HG02885 (cell line): ENCODE measurements around the gene MMEL1.
"Not testable (repeated sequence)": the region's sequence is repeated elsewhere in the genome, so short reads cannot be mapped to it uniquely, and the experiment has no call there.

Experiments used
- ATAC-seq: cut with Tn5 transposase; IDR thresholded peaks from one replicate; pipeline ENCODE4 v1.9.1; 2021; ENCODE audit warnings: mild to moderate bottlenecking; ENCODE audit not compliant: unreplicated experiment, poor library complexity

MMEL1 gene

GRCh38 chr1:2549367-2550029 is 83.3 kb downstream of the MMEL1 start:
- not testable (repeated sequence) for ATAC-seq

GRCh38 chr1:2548068-2548589 is 84.7 kb downstream of the MMEL1 start:
- ATAC-seq, result peak; percentile 26

GRCh38 chr1:2547210-2548067 is 85.4 kb downstream of the MMEL1 start:
- ATAC-seq, result no peak

GRCh38 chr1:2546515-2547209 is 86.2 kb downstream of the MMEL1 start:
- peak; percentile 27 for ATAC-seq

DNA sequence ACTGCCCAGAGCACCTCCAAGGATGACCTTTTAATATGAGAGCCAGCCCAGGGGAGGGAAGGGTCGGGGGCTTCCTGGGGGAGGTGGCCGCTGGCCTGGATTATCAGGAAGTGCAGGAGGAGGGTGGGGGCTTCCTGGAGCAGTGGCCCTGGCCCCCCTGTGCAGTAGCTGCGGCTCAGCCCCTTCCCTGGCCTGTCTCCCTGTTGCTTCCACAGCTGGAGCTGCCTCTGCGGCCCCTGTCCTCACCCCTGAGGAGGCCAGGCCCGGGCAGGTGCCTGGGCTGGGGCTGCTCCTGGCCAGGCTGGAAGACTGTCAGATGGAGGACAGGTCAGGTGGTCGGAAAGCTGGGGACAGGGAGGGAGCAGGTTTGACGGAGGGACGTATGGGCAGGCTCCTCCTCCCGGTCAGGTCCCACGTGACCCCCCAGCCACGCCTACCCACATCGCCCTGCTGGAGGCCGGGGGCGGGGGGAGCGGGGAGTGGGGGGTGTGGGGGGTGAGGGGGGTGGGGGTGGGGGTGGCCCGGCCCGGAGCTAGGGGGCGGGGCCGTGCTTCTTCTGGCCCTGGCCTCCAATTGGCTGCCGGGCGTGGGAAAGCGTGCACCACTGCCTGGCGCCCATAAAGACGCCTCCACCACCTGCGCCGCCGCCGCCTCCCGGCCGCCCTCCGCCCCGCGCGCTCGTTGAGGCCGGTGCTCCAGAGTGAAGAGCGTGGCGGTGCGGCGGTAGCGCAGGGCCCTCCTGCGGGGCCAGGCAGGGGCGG is 86.9 kb downstream of the MMEL1 start:
- peak; percentile 48 for ATAC-seq

DNA sequence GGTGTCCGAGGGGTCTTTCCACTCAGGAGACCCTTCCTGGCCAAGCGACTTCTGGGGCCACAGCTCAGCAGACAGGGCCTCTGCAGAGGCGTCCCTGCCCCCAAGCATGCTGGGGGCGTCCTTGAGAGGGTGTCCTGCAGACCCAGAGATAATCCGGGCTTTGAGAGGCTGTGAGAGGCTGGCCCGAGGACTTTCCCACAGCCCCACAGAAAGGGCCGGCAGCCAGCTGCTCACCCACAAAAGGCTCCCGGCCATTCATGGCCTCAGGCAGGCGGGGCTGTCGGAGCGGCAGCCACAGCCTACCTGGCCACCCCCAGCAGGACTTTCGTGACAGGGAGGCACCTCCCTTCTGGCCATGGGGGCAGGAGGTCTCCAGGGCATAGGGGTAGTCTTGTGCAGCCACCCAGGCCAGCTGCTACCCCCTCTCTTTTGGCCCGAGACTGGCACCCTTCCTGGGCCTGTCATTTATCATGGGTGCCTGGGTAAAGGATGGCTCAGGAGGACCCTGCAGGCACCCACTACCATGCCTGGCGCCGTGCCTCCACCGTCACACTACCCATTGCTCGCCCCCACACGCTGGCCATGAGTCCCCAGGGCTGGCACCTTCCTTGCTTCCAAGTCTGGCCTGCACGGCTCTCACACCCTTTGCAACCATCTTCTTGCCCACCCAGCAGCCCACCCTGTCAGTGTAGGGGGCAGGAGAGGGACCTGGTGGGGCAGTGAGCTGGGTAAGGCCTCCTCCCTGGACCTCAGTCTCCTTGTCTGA is 87.8 kb downstream of the MMEL1 start:
- no peak for ATAC-seq

- no peak for ATAC-seq
These were observed 88.5 kb downstream of the MMEL1 start for GRCh38 chr1:2544093-2544874.

GRCh38 chr1:2543543-2544092 is 89.2 kb downstream of the MMEL1 start:
- no peak for ATAC-seq

GRCh38 chr1:2542246-2542915 is 90.4 kb downstream of the MMEL1 start:
- ATAC-seq, result no peak

DNA sequence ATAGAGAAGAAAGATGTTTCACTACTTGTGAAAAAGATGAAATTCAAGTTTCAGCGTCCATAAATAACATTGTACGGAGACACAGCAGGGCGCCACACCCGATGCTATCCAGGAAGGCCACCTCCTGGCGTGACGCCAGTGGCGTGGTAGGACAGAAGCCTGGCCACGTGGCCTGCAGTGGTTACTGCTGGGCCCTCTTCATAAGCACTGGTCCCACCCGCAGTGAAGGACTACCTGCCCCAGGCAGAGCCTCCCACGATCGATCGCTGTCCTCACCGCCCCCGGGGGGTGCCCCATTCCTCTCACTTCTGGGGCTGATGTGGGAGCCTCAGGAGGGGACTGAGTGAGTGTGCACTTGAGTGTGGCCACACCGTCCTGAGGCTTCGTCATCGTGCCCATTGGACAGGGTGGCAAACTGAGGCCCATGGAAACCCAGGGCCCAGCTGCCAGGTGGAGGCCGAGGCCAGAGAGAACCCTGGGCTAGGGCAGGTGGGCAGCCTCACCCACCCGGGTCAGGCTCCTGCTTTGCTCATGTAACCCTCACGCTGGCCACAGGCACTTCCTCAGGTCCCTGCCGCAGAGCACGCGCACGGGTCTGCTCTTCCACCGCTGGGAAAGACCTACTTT is 91.1 kb downstream of the MMEL1 start:
- ATAC-seq, result no peak

- no peak for ATAC-seq
These were observed 91.9 kb downstream of the MMEL1 start for GRCh38 chr1:2540816-2541492.
